ENCODE measurements around the gene NECTIN4.

Gene NECTIN4

DNA sequence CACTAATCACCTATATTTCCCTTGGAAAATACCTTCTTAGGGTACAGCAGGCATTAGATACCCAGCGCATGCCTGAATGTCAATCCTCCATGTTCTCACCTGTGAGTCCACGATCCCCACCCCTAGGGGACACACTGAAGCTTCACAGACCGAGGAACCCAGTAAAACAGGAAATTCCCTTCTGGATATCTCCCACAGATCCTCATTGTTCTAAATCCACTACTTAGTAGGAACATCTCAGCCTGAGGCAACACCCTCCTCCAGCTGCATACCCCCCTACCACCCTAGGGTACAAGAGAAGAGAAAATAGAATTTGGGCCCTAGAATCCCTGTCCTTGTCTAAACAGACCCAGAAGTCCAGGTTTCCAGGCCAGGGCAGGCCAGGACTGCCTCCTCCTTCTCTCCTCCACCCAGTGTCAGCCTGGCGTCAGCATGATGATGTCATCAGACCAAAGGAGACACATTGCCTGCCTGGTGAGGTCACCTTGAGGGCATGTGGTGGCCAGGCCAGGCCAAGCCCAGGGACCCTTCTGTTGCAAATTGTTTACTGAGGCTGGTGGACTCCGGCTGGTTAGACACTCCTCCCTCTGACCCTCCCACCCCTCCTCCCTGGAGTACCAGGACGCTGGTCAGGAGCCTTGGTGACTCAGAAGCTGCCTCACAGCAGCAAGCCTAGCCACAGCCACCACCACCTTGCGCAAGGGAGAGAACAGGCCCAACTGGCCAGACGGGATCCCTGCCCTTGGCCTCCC, 6.2 kb downstream of the NECTIN4 start:
- DNase-seq (ENCODE audit: insufficient read length, low spot score) (no peak), FAIRE-seq (no peak)
- no peak for TF ChIP-seq CTCF (IDR thresholded peaks at IDR 0.05; ENCODE audit: insufficient read depth, missing control alignments)

GRCh38 chr1:161082483-161082882, 6.9 kb downstream of the NECTIN4 start:
- TF ChIP-seq CTCF (IDR thresholded peaks at IDR 0.05; ENCODE audit: insufficient read depth, missing control alignments), result no peak
- DNase-seq (ENCODE audit: insufficient read length, low spot score) (no peak), FAIRE-seq (no peak)

DNA sequence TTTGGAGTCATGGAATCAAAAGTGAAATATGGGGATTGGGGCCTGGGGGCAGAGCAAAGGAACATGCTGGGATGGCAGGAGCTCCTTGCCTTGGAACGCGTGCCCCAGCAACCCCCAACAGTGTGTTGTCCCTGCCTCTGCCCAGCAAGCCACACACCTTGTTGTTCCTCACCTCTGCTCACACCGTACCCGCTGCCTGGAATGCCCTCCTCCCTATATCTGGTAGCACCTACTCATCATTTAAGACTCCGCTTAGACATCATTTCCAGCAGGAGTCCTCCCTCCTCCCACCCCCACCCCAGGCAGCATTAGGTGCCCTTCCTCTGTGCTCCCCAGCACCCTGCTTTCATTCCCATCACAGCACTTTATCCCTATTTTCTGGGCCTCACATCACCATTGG, 7.8 kb downstream of the NECTIN4 start:
- TF ChIP-seq CTCF (IDR thresholded peaks at IDR 0.05; ENCODE audit: insufficient read depth, missing control alignments), result no peak
- DNase-seq (ENCODE audit: insufficient read length, low spot score) (no peak), FAIRE-seq (no peak)

GRCh38 chr1:161080441-161081405, 8.6 kb downstream of the NECTIN4 start:
- no peak for FAIRE-seq
- TF ChIP-seq CTCF (IDR thresholded peaks at IDR 0.05; ENCODE audit: insufficient read depth, missing control alignments), result no peak
- DNase-seq (ENCODE audit: insufficient read length, low spot score), result no peak

DNA sequence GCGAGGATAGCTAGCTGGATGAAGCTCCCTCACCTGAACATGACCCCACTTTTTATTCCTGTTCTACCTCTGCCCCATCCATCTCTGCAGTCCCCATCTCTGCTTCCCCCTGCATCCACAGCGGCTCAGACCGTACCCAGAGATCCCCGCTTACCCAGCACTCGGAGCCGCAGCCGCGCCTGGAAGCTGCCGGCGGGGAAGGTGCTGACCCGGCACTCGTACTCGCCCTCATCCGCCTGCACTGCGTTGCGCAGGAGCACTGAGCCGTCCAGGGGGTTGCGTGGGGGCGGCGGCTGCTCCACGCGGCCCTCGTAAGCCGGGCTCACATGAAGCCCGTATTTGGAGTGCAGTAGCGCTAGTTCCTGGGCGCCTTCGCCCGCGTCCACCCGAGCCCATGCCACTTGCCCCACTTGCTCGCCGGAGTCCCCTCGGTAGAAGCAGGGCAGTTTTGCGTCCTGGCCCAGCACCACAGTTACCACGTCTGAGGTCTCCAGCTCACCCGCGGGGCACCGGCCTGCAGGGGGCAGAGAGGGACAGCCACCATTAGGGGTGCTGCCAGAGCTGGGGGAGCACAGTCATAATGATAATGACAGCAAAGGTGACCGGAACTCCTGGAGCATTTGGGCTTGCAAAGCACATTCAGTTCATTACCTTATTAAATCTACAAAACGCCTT, 9.8 kb downstream of the NECTIN4 start:
- FAIRE-seq (no peak), DNase-seq (ENCODE audit: insufficient read length, low spot score) (no peak)
- no peak for TF ChIP-seq CTCF (IDR thresholded peaks at IDR 0.05; ENCODE audit: insufficient read depth, missing control alignments)

DNA sequence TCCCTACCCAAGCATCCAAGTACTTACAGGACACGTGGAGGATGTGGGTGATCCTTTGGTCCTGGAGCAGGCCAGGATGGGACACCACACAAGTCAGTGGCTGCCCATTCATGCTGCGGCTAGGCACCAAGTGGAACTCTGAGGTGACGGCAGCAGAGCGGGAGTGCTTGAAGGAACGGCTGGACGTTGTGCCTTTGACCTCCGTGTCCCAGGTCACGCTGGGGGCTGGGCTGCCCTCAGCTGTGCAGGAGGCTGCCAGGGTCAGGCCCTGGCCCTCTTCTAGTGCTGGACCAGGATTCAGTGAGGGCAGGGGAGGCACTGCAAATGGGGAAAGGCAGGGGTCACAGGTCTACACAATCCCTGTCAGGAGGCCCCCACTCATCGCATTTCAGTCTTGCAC, 11.9 kb downstream of the NECTIN4 start:
- DNase-seq (ENCODE audit: insufficient read length, low spot score) (no peak), FAIRE-seq (no peak)
- TF ChIP-seq CTCF (IDR thresholded peaks at IDR 0.05; ENCODE audit: insufficient read depth, missing control alignments), result no peak
